HG02938 (cell line): ENCODE results near the gene SHROOM1.

Experiments
- ATAC-seq: cut with Tn5 transposase; IDR thresholded peaks from one replicate; pipeline ENCODE4 v1.9.1; 2021; ENCODE audit warnings: mild to moderate bottlenecking, moderate library complexity; ENCODE audit not compliant: unreplicated experiment

SHROOM1 gene

GRCh38 chr5:132826424-132827082 is 3.9 kb downstream of the SHROOM1 start:
- ATAC-seq = no peak

- no peak for ATAC-seq
Observed at GRCh38 chr5:132825834-132826391, 4.5 kb downstream of the SHROOM1 start.

DNA sequence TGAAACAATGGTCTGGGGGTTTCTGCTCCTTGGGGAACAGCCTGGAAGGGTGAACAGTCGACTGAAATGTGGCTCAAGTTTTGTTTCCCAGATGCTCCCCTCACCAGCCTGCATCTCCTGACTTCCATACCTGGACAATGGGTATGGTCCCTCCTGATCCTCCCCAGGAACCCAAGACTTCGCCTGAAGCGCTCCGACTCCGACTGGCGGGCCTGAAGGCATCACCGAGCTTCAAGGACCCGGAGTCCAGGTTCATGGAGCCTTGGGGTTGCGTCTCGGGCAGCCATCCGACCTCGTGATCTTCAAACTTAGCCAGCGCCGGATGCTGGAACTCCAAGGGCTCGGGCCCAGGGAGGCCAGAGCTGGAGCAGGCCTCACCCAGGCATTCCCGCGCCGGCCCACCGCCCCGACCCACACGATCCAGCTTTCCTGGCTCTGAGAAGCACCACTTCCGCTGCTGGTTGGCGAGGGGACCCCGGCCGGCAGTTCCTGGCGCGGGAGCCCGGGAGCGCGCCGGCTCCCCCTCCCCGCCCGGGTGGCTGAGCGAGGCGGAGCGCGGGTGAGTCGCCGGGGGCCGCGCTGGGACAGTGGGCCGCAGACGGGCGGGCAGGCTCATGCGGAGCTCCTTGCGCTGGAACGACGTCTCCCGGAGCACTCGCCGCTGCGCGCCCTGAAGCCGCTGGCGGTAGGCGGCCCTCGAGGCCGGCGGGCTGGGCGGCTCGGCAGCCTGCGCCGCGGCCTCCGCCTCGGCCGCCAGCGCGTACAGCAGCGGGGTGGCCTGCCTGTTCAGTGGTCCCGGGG is 5.2 kb downstream of the SHROOM1 start:
- ATAC-seq = no peak

- no peak for ATAC-seq
Observed at GRCh38 chr5:132824426-132824825, 6.0 kb downstream of the SHROOM1 start.

- ATAC-seq = no peak
Observed at GRCh38 chr5:132823481-132824050, 6.9 kb downstream of the SHROOM1 start.

- no peak for ATAC-seq
Observed at GRCh38 chr5:132822650-132823480, 7.6 kb downstream of the SHROOM1 start.

DNA sequence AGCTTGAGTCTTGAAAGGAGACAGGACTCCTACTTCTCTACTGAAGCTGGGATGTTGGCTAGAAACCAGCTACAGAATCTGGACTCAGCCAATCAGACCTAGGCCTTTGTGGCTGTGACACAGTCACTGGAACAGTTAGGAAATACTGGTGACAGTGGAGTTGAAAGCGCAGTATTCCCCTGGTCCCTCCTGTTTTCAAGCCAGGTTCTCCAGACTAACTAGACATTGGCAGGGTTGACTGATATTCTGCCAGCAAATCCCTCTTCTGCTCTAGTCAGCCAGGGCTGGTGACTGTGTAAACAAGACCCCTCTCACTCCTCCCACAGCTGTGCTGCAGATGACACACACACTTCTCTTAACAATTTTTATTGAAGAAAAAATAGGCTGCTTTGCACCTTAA is 8.7 kb downstream of the SHROOM1 start:
- no peak for ATAC-seq

DNA sequence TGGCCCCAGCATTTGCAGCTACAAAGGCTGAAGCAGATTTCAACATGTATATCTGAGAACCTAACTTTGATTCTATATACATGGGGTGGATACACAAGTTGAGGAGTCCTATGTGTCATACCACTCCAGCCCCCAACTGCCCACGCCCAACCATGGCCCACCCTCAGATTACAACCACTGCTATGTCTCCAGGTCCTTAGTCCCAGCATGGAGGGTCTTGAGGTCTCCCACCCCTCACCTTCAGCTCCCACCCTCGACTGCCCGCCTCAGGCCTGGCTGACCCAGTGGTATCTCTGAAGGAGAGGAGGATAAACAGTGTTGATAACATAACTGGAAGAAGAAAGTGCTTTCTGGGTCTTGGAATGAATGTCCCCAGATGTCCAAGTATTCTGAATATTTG is 9.1 kb downstream of the SHROOM1 start:
- no peak for ATAC-seq

GRCh38 chr5:132820162-132820754 is 10.2 kb downstream of the SHROOM1 start:
- peak; percentile 75 for ATAC-seq

- no peak for ATAC-seq
Observed at GRCh38 chr5:132819468-132819867, 11.0 kb downstream of the SHROOM1 start.

DNA sequence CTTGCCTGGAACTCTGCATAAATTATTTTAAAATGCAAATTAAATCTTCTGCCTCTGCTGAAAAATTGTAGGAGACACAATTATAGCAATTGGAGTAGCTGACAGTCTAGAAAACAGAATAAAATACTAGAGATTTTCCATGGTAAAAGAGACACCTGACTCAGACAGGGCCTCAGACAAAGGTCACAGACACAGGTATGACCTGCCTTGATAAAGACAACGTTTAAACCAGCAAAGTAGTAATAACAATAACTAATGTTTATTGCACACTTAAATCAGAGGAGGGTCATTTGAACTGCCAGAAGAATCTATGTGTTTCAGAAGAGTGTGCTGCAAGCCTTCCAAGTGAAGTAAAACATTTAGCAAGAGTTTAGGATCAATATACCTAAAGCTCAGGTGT is 13.4 kb downstream of the SHROOM1 start:
- ATAC-seq = no peak

GRCh38 chr5:132816554-132816953 is 13.9 kb downstream of the SHROOM1 start:
- no peak for ATAC-seq

DNA sequence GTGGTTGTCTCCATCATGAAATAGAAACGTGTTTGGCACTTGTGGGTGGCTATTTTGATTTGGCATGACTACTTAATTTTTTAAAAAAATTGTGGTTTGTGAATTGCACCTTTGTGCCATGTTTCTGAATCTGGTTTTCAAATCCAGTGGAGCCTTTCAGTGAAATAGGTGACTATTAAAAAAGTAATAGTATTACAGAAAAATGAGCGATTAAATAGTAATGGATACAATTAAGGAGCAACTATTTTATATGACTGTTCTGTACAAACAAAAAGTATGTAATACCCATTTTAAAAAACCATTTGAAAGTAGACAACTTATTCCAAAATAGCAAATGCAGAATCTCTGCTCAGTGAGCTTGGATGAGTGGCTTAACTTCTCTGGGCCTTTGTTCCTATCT is 14.4 kb downstream of the SHROOM1 start:
- no peak for ATAC-seq

DNA sequence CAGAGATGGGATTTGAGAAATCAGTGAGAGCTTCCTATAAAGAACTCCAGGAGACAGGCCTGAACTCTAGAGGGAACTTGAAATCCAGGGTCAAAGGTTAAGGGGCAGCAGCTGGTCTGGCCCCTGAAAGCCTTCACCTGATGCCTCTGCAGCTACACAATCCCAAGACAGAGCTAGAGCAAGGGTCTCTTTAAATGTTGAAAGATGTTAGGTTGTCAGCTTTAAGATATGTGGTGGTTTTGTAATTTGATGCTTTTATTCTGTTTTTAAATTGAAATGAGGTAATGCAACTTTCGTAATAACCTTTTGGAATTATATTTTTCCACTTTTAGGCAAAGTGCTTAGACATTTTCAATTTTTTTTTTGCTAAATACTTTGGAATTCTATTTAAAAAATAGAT is 15.0 kb downstream of the SHROOM1 start:
- ATAC-seq = no peak

DNA sequence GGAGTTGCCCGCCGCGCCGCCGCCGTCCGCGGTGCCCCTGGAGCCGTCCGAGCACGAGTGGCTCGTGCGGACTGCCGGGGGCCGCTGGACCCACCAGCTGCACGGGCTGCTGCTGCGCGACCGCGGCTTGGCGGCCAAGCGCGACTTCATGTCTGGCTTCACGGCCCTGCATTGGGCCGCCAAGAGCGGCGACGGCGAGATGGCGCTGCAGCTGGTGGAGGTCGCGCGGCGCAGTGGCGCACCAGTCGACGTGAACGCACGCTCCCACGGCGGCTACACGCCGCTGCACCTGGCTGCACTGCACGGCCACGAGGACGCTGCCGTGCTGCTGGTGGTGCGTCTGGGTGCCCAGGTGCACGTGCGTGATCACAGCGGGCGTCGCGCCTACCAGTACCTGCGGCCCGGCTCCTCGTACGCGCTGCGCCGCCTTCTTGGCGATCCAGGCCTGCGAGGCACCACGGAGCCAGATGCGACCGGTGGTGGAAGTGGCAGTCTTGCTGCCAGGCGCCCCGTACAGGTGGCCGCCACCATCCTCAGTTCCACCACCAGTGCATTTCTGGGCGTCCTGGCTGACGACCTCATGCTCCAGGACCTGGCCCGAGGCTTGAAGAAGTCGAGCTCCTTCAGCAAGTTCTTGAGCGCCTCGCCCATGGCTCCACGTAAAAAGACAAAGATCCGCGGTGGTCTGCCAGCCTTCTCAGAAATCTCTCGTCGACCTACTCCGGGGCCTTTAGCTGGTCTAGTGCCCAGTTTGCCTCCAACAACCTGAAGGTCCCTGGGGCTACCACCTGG is 15.7 kb downstream of the SHROOM1 start:
- no peak for ATAC-seq

- ATAC-seq = no peak
Observed at GRCh38 chr5:132813599-132814502, 16.6 kb downstream of the SHROOM1 start.

GRCh38 chr5:132812781-132813598 is 17.5 kb downstream of the SHROOM1 start, which contains the start of gene SOWAHA:
TSS of gene SOWAHA (plus strand) at chr5:132813302. CDS start at chr5:132813622, 320 bp downstream.
- no peak for ATAC-seq
